Activated CD4-positive, alpha-beta memory T cell treated with anti-CD3 and anti-CD28 coated beads for 36 hours (primary cell): ENCODE measurements around the gene NMNAT2. TPM values are rescaled to one million over a fixed set of nuclear protein-coding genes. Genes with fewer than 3 reads are reported as not detected.
A peak's percentile ranks its signal among the peaks of the same experiment; 100 is the strongest.

Experiments used
- CTCF ChIA-PET: fragments of 350-600 bp; sonication (Branson Sonifier 250); formaldehyde crosslinking; loops from one replicate; lab custom pipeline; 2021; ENCODE audit warnings: antibody characterized with exemption, inconsistent platforms; lab: Charles Lee
- POLR2A ChIA-PET: fragments of 350-600 bp; sonication (Branson Sonifier 250); formaldehyde crosslinking; loops from one replicate; lab custom pipeline; 2021; ENCODE audit warnings: antibody characterized with exemption; lab: Charles Lee
- DNase-seq: peaks from one replicate; pipeline ENCODE4 v3.0.0-alpha.2; 2020
- H3K27ac Mint-ChIP-seq: one replicate; pipeline ENCODE4 v1.8.0; 2021; ENCODE audit warnings: mixed read lengths
- H3K27me3 Mint-ChIP-seq: one replicate; pipeline ENCODE4 v1.8.0; 2021; ENCODE audit warnings: mixed read lengths
- H3K36me3 Mint-ChIP-seq: one replicate; pipeline ENCODE4 v1.8.0; 2021; ENCODE audit warnings: mixed read lengths
- H3K4me1 Mint-ChIP-seq: one replicate; pipeline ENCODE4 v1.8.0; 2021; ENCODE audit warnings: low read depth, mixed read lengths
- H3K4me3 Mint-ChIP-seq: one replicate; pipeline ENCODE4 v1.8.0; 2021; ENCODE audit warnings: mild to moderate bottlenecking, mixed read lengths
- H3K9me3 Mint-ChIP-seq: one replicate; pipeline ENCODE4 v1.8.0; 2021; ENCODE audit warnings: mixed read lengths
- intact Hi-C: fragments of 100-400 bp; cut with micrococcal nuclease; formaldehyde crosslinking; loops from one replicate; pipeline ENCODE4 v1.15.1; 2023
- total RNA-seq, 2 experiments: library from RNA; stranded (reverse); gene quantifications; one replicate each; pipeline ENCODE4 v1.2.3, GENCODE V29; 2021

Gene NMNAT2
- total RNA-seq, 2 experiments from 2014 or later, result not detected

DNA sequence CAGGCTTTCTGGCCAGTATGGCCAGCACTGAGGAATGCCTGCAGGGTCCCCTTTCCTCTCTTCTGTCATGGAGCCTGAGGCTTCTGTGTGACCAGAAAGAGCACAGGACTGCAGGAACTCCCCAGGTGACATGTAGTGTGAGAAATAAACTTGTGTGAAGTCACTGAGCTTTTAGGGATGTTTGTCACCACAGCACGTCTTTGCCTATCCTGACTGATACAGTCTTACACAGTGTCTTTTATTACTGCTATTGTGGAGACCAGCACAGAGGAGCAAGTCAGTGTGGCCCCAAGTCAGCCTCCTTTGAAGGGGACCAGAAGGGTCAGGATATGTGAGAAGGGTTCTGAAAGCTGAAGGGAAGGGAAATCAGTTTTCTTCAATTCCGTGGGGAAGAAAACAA, 129.6 kb downstream of the NMNAT2 start:
- H3K27me3 Mint-ChIP-seq, result peaks cover 5% of the 10 kb centered on the region
- H3K4me1 Mint-ChIP-seq, result no peaks in the 10 kb centered on the region
- no peaks in the 10 kb centered on the region for H3K36me3 Mint-ChIP-seq
- no peaks in the 10 kb centered on the region for H3K9me3 Mint-ChIP-seq
- CTCF ChIA-PET, result interaction anchor here (1.0 kb wide), 1 partner anchor 396 kb away, joined by 5 read pairs; no protein-coding TSS in a partner anchor
- H3K27ac Mint-ChIP-seq, result no peak overlapping the region
- intact Hi-C loops, result no loop called here
- no peak for DNase-seq
- POLR2A ChIA-PET, result no interaction called here
- H3K4me3 Mint-ChIP-seq, result no peak overlapping the region

- H3K4me1 Mint-ChIP-seq, result no peaks in the 10 kb centered on the region
- ChIA-PET CTCF (interaction anchor here (0.7 kb wide), 1 partner anchor 19 kb away, joined by 3 read pairs; no protein-coding TSS in a partner anchor), POLR2A (no interaction called here)
- no peaks in the 10 kb centered on the region for H3K9me3 Mint-ChIP-seq
- intact Hi-C loops, result no loop called here
- no peaks in the 10 kb centered on the region for H3K36me3 Mint-ChIP-seq
- peaks cover 5% of the 10 kb centered on the region for H3K27me3 Mint-ChIP-seq
- no peak overlapping the region for H3K27ac Mint-ChIP-seq
- no peak overlapping the region for H3K4me3 Mint-ChIP-seq
- DNase-seq, result no peak
Observed at GRCh38 chr1:183287191-183287675, 130.9 kb downstream of the NMNAT2 start.

DNA sequence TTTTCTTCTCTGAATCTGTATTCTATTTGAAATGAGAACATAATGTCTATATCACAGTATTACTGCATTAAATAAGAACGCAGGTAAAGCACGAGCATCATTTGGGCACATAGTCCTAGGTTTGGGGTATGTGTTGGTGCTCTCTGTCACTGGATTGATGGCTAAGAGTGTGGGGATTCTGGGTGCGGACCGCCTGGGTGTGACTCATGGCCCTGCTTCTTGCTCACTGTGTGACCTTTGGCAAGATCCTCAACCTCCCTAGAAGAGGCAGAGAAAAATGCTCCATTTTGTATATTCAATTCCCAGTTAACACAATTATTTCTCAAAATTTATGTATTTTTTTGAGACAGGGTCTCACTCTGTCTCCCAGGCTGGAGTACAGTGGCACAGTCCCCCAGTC, 132.4 kb downstream of the NMNAT2 start:
- DNase-seq, result no peak
- CTCF ChIA-PET, result interaction anchor here (1.6 kb wide), 1 partner anchor 399 kb away, joined by 4 read pairs; no protein-coding TSS in a partner anchor
- Mint-ChIP-seq H3K4me1 (no peaks in the 10 kb centered on the region), H3K4me3 (no peak overlapping the region), H3K36me3 (no peaks in the 10 kb centered on the region), H3K9me3 (no peaks in the 10 kb centered on the region), H3K27ac (no peak overlapping the region), H3K27me3 (peaks cover 5% of the 10 kb centered on the region)
- POLR2A ChIA-PET, result no interaction called here
- intact Hi-C loops, result no loop called here

- H3K36me3 Mint-ChIP-seq, result no peaks in the 10 kb centered on the region
- no peaks in the 10 kb centered on the region for H3K9me3 Mint-ChIP-seq
- H3K27me3 Mint-ChIP-seq, result peaks cover 5% of the 10 kb centered on the region
- no peak overlapping the region for H3K4me3 Mint-ChIP-seq
- ChIA-PET CTCF (interaction anchor here (1.6 kb wide), 1 partner anchor 400 kb away, joined by 4 read pairs; no protein-coding TSS in a partner anchor), POLR2A (no interaction called here)
- H3K4me1 Mint-ChIP-seq, result no peaks in the 10 kb centered on the region
- DNase-seq, result no peak
- H3K27ac Mint-ChIP-seq, result no peak overlapping the region
- intact Hi-C loops, result no loop called here
Observed at GRCh38 chr1:183285256-183285655, 132.9 kb downstream of the NMNAT2 start.

- Mint-ChIP-seq H3K27me3 (peaks cover 5% of the 10 kb centered on the region), H3K27ac (no peak overlapping the region), H3K9me3 (no peaks in the 10 kb centered on the region), H3K4me3 (no peak overlapping the region), H3K36me3 (no peaks in the 10 kb centered on the region), H3K4me1 (no peaks in the 10 kb centered on the region)
- CTCF ChIA-PET, result interaction anchor here (3.5 kb wide), 1 partner anchor 401 kb away, joined by 16 read pairs; no protein-coding TSS in a partner anchor
- DNase-seq, result no peak
- intact Hi-C loops, result loop anchor here (5.0 kb wide), 1 partner anchor 403 kb away; no protein-coding TSS in a partner anchor
- POLR2A ChIA-PET, result no interaction called here
Observed at GRCh38 chr1:183284086-183284485, 134.1 kb downstream of the NMNAT2 start.

GRCh38 chr1:183283286-183283685, 134.9 kb downstream of the NMNAT2 start:
- Mint-ChIP-seq H3K9me3 (no peaks in the 10 kb centered on the region), H3K4me1 (no peaks in the 10 kb centered on the region), H3K4me3 (no peak overlapping the region), H3K36me3 (no peaks in the 10 kb centered on the region), H3K27ac (no peak overlapping the region), H3K27me3 (peaks cover 5% of the 10 kb centered on the region)
- ChIA-PET POLR2A (no interaction called here), CTCF (interaction anchor here (1.1 to 3.5 kb wide), 4 partner anchors 25 to 402 kb away, joined by 3 to 16 read pairs (median 4); no protein-coding TSS in a partner anchor)
- DNase-seq, result no peak
- intact Hi-C loops, result loop anchor here (5.0 kb wide), 1 partner anchor 404 kb away; no protein-coding TSS in a partner anchor

GRCh38 chr1:183282101-183282855, 135.9 kb downstream of the NMNAT2 start:
- Mint-ChIP-seq H3K27ac (no peak overlapping the region), H3K4me3 (no peak overlapping the region), H3K4me1 (no peaks in the 10 kb centered on the region), H3K27me3 (peaks cover 5% of the 10 kb centered on the region), H3K9me3 (no peaks in the 10 kb centered on the region), H3K36me3 (no peaks in the 10 kb centered on the region)
- CTCF ChIA-PET, result interaction anchor here (0.7 to 3.5 kb wide), 15 partner anchors 15 to 634 kb away, joined by 3 to 16 read pairs (median 3); partner anchors contain the start of gene APOBEC4
- intact Hi-C loops, result loop anchor here (5.0 kb wide), 1 partner anchor 405 kb away; no protein-coding TSS in a partner anchor
- POLR2A ChIA-PET, result no interaction called here
- DNase-seq, result no peak

DNA sequence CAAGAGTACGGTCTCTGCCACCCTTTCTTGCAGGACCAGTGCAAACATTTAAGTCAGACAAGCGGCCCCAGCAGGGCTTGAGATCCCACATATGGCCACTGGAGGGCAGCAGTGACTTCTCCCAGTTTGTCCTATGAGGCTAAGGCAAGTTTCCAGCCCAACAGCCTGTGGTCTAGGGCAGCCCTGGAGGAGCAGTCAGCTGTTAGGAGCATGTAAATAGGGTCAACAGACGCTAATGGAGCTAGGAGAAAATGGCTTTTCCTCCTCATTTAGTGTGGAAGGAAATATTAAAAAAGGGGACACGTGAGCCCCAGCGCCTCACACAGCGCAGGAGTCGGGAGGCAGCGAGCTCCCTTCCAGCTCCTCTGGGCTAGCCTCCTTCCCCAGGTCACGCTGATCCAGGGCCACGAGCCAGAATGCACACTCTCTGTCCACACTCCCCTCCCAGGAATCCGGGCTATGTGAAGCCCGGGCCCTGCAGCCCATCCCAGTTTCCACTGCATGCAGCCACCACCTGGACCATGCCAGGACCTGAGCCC, 136.6 kb downstream of the NMNAT2 start:
- Mint-ChIP-seq H3K36me3 (no peaks in the 10 kb centered on the region), H3K9me3 (no peaks in the 10 kb centered on the region), H3K4me3 (no peak overlapping the region), H3K27ac (no peak overlapping the region), H3K27me3 (peaks cover 5% of the 10 kb centered on the region), H3K4me1 (no peaks in the 10 kb centered on the region)
- ChIA-PET POLR2A (no interaction called here), CTCF (interaction anchor here (0.6 to 3.5 kb wide), 12 partner anchors 16 to 635 kb away, joined by 3 to 16 read pairs (median 4); partner anchors contain the start of gene APOBEC4)
- intact Hi-C loops, result loop anchor here (1.0 to 5.0 kb wide), 4 partner anchors 262 to 635 kb away; no protein-coding TSS in a partner anchor
- peak; percentile 86 for DNase-seq

GRCh38 chr1:183281039-183281438, 137.1 kb downstream of the NMNAT2 start:
- ChIA-PET POLR2A (no interaction called here), CTCF (interaction anchor here (0.6 to 3.5 kb wide), 7 partner anchors 17 to 635 kb away, joined by 3 to 16 read pairs (median 4); partner anchors contain the start of gene APOBEC4)
- Mint-ChIP-seq H3K4me3 (no peak overlapping the region), H3K36me3 (no peaks in the 10 kb centered on the region), H3K27me3 (peaks cover 5% of the 10 kb centered on the region), H3K4me1 (no peaks in the 10 kb centered on the region), H3K27ac (no peak overlapping the region), H3K9me3 (no peaks in the 10 kb centered on the region)
- no peak for DNase-seq
- intact Hi-C loops, result loop anchor here (1.0 to 5.0 kb wide), 4 partner anchors 262 to 635 kb away; no protein-coding TSS in a partner anchor

- Mint-ChIP-seq H3K27ac (no peak overlapping the region), H3K9me3 (no peaks in the 10 kb centered on the region), H3K36me3 (no peaks in the 10 kb centered on the region), H3K4me1 (no peaks in the 10 kb centered on the region), H3K27me3 (peaks cover 3% of the 10 kb centered on the region), H3K4me3 (no peak overlapping the region)
- ChIA-PET POLR2A (no interaction called here), CTCF (interaction anchor here (0.9 kb wide), 1 partner anchor 260 kb away, joined by 5 read pairs; no protein-coding TSS in a partner anchor)
- DNase-seq, result no peak
- intact Hi-C loops, result loop anchor here (5.0 kb wide), 1 partner anchor 407 kb away; no protein-coding TSS in a partner anchor
Observed at GRCh38 chr1:183279835-183280234, 138.3 kb downstream of the NMNAT2 start.

DNA sequence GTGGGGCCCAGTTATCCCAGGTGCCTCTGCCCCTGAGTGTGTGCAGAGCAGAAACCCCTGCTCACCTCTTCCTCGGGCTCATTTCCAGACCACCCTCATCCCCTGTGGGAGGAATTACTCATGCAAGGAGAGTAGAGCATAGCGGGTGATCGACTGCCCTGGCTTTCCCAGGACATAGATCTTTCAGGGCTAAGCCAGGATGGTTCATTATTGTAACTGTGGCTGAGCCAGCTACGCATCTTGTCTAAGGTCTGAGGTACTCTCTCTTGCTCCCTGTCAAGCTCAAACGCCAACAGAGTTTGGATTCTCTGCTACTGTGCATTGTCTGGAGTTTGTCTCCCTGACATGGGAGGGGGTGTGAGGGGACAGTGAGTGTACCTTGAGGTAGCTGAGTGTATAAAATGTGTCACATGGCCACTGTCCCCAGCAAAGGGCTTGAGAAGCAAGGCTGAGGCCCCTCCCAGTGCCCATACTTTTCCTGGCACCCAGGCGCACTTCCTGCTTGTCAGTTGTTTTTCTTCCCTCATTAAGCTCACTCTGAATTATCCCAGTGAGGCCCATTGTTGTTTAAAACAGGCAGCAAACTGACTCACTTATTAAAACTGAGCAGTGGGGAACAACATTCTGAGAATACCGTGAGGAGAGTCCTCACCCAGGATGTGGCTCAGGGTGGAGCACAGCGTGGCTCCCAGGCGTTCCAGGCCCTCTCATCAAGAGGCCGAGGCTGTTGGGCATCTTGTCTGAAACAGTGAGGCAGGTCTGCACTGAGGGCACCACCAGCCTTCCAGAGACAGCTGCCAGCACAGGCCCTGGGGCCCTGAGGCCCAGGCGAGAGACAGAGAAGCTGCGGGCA, 139.2 kb downstream of the NMNAT2 start:
- POLR2A ChIA-PET, result no interaction called here
- no peaks in the 10 kb centered on the region for H3K36me3 Mint-ChIP-seq
- H3K27me3 Mint-ChIP-seq, result no peaks in the 10 kb centered on the region
- no peak for DNase-seq
- no peaks in the 10 kb centered on the region for H3K4me1 Mint-ChIP-seq
- no peaks in the 10 kb centered on the region for H3K9me3 Mint-ChIP-seq
- H3K27ac Mint-ChIP-seq, result no peak overlapping the region
- CTCF ChIA-PET, result no interaction called here
- intact Hi-C loops, result no loop called here
- H3K4me3 Mint-ChIP-seq, result no peak overlapping the region
